ENCODE results near the gene NEAT1.

- TF ChIP-seq POLR2AphosphoS5 (IDR thresholded peaks at IDR 0.05; ENCODE audit: low read depth, low read length) (no peak), CTCF (IDR thresholded peaks at IDR 0.05 in 2 of 3, conservative IDR thresholded peaks at IDR 0.05 in 1 of 3; ENCODE audit: borderline replicate concordance in 1 of 3, insufficient read depth in 1 of 3, low read depth in 2 of 3, low read length in 2 of 3) (no peak), JUND (IDR thresholded peaks at IDR 0.05) (no peak), EZH2phosphoT487 (IDR thresholded peaks at IDR 0.05; ENCODE audit: borderline replicate concordance) (no peak), POLR2A (IDR thresholded peaks at IDR 0.05; ENCODE audit: borderline replicate concordance, extremely low read depth, insufficient read depth, insufficient read length) (no peak), REST (IDR thresholded peaks at IDR 0.05; ENCODE audit: low read depth) (no peak), YY1 (IDR thresholded peaks at IDR 0.05; ENCODE audit: extremely low read depth, insufficient replicate concordance, low read depth, low read length) (no peak), ZFX (IDR thresholded peaks at IDR 0.05) (no peak), MAX (IDR thresholded peaks at IDR 0.05) (no peak), SP1 (IDR thresholded peaks at IDR 0.05; ENCODE audit: low read depth) (no peak)
Observed at GRCh38 chr11:65378928-65379638, 43.5 kb upstream of the NEAT1 start.
